ENCODE results near the gene ZNF684. TPM values are rescaled to one million over a fixed set of nuclear protein-coding genes. Genes with fewer than 3 reads are reported as not detected.

Gene ZNF684
- total and polyA plus RNA-seq, 2 of the 8 experiments (the other 6 are each of a cell fraction or from before 2014, with no cell fraction given), result 2.4 to 9.3 TPM

DNA sequence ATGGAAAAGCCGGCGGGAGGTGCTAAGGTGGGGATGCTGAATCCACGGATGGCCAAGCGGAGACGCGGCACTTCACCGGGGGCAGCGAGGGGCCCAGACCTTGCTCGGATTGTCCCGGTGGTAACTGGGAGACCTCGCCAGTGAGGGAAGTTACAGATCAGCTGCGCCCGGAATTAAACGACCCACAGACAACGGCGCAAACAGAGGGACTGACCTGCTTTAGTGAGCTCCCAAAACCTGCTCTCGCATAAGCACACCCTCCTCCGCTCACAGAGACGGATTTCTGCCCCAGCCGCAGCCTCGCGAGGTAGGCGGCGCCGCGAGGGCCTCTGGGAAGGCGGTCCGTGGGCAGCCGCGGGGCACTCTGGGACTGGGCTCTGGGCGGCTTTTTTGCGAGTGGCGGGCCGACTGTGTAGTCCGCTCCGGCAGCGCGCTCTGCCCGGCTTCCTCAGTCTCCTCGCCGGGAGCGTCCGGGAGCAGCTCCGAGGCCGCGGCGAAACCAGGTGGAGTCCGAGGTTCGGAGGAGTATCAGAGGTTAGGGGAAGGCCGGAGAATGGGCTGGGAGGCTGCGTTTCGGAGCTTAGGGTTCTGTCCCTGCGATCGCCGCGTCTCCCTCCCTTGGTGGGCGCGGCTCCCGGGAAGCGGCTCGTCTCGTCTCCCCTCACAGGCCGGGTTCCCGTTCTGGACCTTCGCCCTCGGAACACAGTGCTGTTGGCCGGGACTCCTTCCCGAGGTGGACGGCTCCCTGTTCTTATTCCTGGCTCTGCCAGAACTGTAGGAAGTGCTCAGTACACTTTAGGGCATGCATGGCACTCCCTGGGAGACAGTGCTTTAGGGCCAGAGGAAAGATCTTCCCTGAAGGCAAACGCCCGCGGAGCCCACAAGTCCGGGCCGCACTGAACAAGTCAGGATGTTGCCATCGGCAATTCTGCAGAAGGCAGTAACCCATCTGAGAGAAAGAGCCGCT lies 22.8 kb upstream of the ZNF684 start, which contains the start of gene EXO5 (continued):
- TF ChIP-seq, protein P1, sequence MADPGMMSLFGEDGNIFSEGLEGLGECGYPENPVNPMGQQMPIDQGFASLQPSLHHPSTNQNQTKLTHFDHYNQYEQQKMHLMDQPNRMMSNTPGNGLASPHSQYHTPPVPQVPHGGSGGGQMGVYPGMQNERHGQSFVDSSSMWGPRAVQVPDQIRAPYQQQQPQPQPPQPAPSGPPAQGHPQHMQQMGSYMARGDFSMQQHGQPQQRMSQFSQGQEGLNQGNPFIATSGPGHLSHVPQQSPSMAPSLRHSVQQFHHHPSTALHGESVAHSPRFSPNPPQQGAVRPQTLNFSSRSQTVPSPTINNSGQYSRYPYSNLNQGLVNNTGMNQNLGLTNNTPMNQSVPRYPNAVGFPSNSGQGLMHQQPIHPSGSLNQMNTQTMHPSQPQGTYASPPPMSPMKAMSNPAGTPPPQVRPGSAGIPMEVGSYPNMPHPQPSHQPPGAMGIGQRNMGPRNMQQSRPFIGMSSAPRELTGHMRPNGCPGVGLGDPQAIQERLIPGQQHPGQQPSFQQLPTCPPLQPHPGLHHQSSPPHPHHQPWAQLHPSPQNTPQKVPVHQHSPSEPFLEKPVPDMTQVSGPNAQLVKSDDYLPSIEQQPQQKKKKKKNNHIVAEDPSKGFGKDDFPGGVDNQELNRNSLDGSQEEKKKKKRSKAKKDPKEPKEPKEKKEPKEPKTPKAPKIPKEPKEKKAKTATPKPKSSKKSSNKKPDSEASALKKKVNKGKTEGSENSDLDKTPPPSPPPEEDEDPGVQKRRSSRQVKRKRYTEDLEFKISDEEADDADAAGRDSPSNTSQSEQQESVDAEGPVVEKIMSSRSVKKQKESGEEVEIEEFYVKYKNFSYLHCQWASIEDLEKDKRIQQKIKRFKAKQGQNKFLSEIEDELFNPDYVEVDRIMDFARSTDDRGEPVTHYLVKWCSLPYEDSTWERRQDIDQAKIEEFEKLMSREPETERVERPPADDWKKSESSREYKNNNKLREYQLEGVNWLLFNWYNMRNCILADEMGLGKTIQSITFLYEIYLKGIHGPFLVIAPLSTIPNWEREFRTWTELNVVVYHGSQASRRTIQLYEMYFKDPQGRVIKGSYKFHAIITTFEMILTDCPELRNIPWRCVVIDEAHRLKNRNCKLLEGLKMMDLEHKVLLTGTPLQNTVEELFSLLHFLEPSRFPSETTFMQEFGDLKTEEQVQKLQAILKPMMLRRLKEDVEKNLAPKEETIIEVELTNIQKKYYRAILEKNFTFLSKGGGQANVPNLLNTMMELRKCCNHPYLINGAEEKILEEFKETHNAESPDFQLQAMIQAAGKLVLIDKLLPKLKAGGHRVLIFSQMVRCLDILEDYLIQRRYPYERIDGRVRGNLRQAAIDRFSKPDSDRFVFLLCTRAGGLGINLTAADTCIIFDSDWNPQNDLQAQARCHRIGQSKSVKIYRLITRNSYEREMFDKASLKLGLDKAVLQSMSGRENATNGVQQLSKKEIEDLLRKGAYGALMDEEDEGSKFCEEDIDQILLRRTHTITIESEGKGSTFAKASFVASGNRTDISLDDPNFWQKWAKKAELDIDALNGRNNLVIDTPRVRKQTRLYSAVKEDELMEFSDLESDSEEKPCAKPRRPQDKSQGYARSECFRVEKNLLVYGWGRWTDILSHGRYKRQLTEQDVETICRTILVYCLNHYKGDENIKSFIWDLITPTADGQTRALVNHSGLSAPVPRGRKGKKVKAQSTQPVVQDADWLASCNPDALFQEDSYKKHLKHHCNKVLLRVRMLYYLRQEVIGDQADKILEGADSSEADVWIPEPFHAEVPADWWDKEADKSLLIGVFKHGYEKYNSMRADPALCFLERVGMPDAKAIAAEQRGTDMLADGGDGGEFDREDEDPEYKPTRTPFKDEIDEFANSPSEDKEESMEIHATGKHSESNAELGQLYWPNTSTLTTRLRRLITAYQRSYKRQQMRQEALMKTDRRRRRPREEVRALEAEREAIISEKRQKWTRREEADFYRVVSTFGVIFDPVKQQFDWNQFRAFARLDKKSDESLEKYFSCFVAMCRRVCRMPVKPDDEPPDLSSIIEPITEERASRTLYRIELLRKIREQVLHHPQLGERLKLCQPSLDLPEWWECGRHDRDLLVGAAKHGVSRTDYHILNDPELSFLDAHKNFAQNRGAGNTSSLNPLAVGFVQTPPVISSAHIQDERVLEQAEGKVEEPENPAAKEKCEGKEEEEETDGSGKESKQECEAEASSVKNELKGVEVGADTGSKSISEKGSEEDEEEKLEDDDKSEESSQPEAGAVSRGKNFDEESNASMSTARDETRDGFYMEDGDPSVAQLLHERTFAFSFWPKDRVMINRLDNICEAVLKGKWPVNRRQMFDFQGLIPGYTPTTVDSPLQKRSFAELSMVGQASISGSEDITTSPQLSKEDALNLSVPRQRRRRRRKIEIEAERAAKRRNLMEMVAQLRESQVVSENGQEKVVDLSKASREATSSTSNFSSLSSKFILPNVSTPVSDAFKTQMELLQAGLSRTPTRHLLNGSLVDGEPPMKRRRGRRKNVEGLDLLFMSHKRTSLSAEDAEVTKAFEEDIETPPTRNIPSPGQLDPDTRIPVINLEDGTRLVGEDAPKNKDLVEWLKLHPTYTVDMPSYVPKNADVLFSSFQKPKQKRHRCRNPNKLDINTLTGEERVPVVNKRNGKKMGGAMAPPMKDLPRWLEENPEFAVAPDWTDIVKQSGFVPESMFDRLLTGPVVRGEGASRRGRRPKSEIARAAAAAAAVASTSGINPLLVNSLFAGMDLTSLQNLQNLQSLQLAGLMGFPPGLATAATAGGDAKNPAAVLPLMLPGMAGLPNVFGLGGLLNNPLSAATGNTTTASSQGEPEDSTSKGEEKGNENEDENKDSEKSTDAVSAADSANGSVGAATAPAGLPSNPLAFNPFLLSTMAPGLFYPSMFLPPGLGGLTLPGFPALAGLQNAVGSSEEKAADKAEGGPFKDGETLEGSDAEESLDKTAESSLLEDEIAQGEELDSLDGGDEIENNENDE (IDR thresholded peaks at IDR 0.05; ENCODE audit: insufficient replicate concordance, low read length), result no peak
- TF ChIP-seq HDAC2 (IDR thresholded peaks at IDR 0.05; ENCODE audit: borderline replicate concordance in 1 of 2, low read depth in 2 of 2, low read length in 2 of 2) (no peak), TBP (IDR thresholded peaks at IDR 0.05; ENCODE audit: low read depth, low read length) (peak; percentile 52; the same call in 1 of the 2 replicates), RAD21 (IDR thresholded peaks at IDR 0.05 in 1 of 2, conservative IDR thresholded peaks at IDR 0.05 in 1 of 2; ENCODE audit: low read depth in 2 of 2, low read length in 2 of 2) (no peak), POLR2A (IDR thresholded peaks at IDR 0.05; ENCODE audit: control extremely low read depth in 1 of 2, low read depth in 2 of 2, low read length in 2 of 2) (no peak; a peak in 1 of 3 replicates), JUN (IDR thresholded peaks at IDR 0.05; ENCODE audit: low read depth, low read length) (no peak), ASH2L (IDR thresholded peaks at IDR 0.05; ENCODE audit: low read length) (peak; percentile 77)
- TF ChIP-seq, protein P2, sequence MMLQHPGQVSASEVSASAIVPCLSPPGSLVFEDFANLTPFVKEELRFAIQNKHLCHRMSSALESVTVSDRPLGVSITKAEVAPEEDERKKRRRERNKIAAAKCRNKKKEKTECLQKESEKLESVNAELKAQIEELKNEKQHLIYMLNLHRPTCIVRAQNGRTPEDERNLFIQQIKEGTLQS (IDR thresholded peaks at IDR 0.05; ENCODE audit: insufficient read depth, low read depth, low read length), result no peak

Data from H1 (cell line).